Measurements from ENCODE around the gene CHD5.
"Not testable (repeated sequence)": the region's sequence is repeated elsewhere in the genome, so short reads cannot be mapped to it uniquely, and the experiment has no call there.

Gene CHD5

GRCh38 chr1:6077506-6077905 is 102.6 kb downstream of the CHD5 start:
- no peak for DNase-seq (ENCODE audit: low read depth)
- H3K4me3 ChIP-seq (ENCODE audit: low read length), result no peak overlapping the region
- no peak for TF ChIP-seq CTCF (conservative IDR thresholded peaks at IDR 0.05; ENCODE audit: low read length)

GRCh38 chr1:6077061-6077460 is 103.1 kb downstream of the CHD5 start:
- DNase-seq (ENCODE audit: low read depth); H3K4me3 ChIP-seq (ENCODE audit: low read length): not testable (repeated sequence)

GRCh38 chr1:6075748-6076147 is 104.4 kb downstream of the CHD5 start:
- TF ChIP-seq CTCF (conservative IDR thresholded peaks at IDR 0.05; ENCODE audit: low read length), result no peak

GRCh38 chr1:6074192-6074901 is 105.8 kb downstream of the CHD5 start:
- TF ChIP-seq CTCF (conservative IDR thresholded peaks at IDR 0.05; ENCODE audit: low read length), result no peak
- H3K4me3 ChIP-seq (ENCODE audit: low read length), result no peak overlapping the region
- no peak for DNase-seq (ENCODE audit: low read depth)

More at GRCh38 chr1:6075748-6076147, 104.4 kb downstream of the CHD5 start:
- H3K4me3 ChIP-seq (ENCODE audit: low read length), result no peak overlapping the region
- no peak for DNase-seq (ENCODE audit: low read depth)

GRCh38 chr1:6073480-6074053 is 106.6 kb downstream of the CHD5 start:
- H3K4me3 ChIP-seq (ENCODE audit: low read length), result no peak overlapping the region
- TF ChIP-seq CTCF (conservative IDR thresholded peaks at IDR 0.05; ENCODE audit: low read length), result no peak
- no peak for DNase-seq (ENCODE audit: low read depth)

- no peak overlapping the region for H3K4me3 ChIP-seq (ENCODE audit: low read length)
- DNase-seq (ENCODE audit: low read depth), result no peak
- no peak for TF ChIP-seq CTCF (conservative IDR thresholded peaks at IDR 0.05; ENCODE audit: low read length)
These were observed 107.2 kb downstream of the CHD5 start for GRCh38 chr1:6072774-6073479.

GRCh38 chr1:6071219-6071618 is 108.9 kb downstream of the CHD5 start:
- no peak for DNase-seq (ENCODE audit: low read depth)
- H3K4me3 ChIP-seq (ENCODE audit: low read length), result no peak overlapping the region
- no peak for TF ChIP-seq CTCF (conservative IDR thresholded peaks at IDR 0.05; ENCODE audit: low read length)

Measured in AG10803 (cell line).